Jurkat, Clone E6-1 (cell line): ENCODE results near the gene ZG16.
"Not testable (repeated sequence)": the region's sequence is repeated elsewhere in the genome, so short reads cannot be mapped to it uniquely, and the experiment has no call there.

Experiments
- DNase-seq: peaks from one replicate; pipeline ENCODE4 v3.0.0-alpha.2; 2011; ENCODE audit warnings: low read depth, low spot score
- H3K4me3 ChIP-seq: 2 replicates; pipeline ENCODE4 v1.5.1; 2011; ENCODE audit warnings: mild to moderate bottlenecking, low read length, control low read depth, moderate library complexity

Gene ZG16

GRCh38 chr16:29746518-29746917 lies 31.5 kb upstream of the ZG16 start:
- not testable (repeated sequence) for DNase-seq, H3K4me3 ChIP-seq

GRCh38 chr16:29747947-29748759 lies 29.9 kb upstream of the ZG16 start:
- no peak for DNase-seq
- no peak overlapping the region for H3K4me3 ChIP-seq

GRCh38 chr16:29748760-29749149 lies 29.3 kb upstream of the ZG16 start:
- H3K4me3 ChIP-seq, DNase-seq: not testable (repeated sequence)

- DNase-seq, result no peak
- no peak overlapping the region for H3K4me3 ChIP-seq
These were observed 24.5 kb upstream of the ZG16 start for GRCh38 chr16:29753516-29753915.

GRCh38 chr16:29756654-29757053 lies 21.4 kb upstream of the ZG16 start:
- peak; percentile 30 for DNase-seq
- no peak overlapping the region for H3K4me3 ChIP-seq

- not testable (repeated sequence) for H3K4me3 ChIP-seq, DNase-seq
These were observed 21.0 kb upstream of the ZG16 start for GRCh38 chr16:29757086-29757485.

- H3K4me3 ChIP-seq, result no peak overlapping the region
- no peak for DNase-seq
These were observed 20.0 kb upstream of the ZG16 start for GRCh38 chr16:29757950-29758466.

GRCh38 chr16:29760567-29761279 lies 17.3 kb upstream of the ZG16 start:
- no peak for DNase-seq
- no peak overlapping the region for H3K4me3 ChIP-seq

- not testable (repeated sequence) for DNase-seq, H3K4me3 ChIP-seq
These were observed 16.8 kb upstream of the ZG16 start for GRCh38 chr16:29761280-29761651.

- no peak for DNase-seq
These were observed 16.2 kb upstream of the ZG16 start for GRCh38 chr16:29761882-29762281.

GRCh38 chr16:29763326-29763725 lies 14.7 kb upstream of the ZG16 start:
- DNase-seq, result no peak
- no peak overlapping the region for H3K4me3 ChIP-seq

More at GRCh38 chr16:29761882-29762281, 16.2 kb upstream of the ZG16 start:
- H3K4me3 ChIP-seq, result no peak overlapping the region

GRCh38 chr16:29765167-29766032 lies 12.7 kb upstream of the ZG16 start:
- H3K4me3 ChIP-seq, result no peak overlapping the region
- DNase-seq, result no peak

- DNase-seq, result no peak
These were observed 11.5 kb upstream of the ZG16 start for GRCh38 chr16:29766571-29766970.

GRCh38 chr16:29767062-29767461 lies 11.0 kb upstream of the ZG16 start:
- no peak for DNase-seq
- no peak overlapping the region for H3K4me3 ChIP-seq

More at GRCh38 chr16:29766571-29766970, 11.5 kb upstream of the ZG16 start:
- no peak overlapping the region for H3K4me3 ChIP-seq

- no peak overlapping the region for H3K4me3 ChIP-seq
- no peak for DNase-seq
These were observed 8.5 kb upstream of the ZG16 start for GRCh38 chr16:29769507-29769906.

- no peak for DNase-seq
- no peak overlapping the region for H3K4me3 ChIP-seq
These were observed 7.7 kb upstream of the ZG16 start for GRCh38 chr16:29770250-29770929.

- not testable (repeated sequence) for H3K4me3 ChIP-seq, DNase-seq
These were observed 5.7 kb upstream of the ZG16 start for GRCh38 chr16:29772330-29772729.

- H3K4me3 ChIP-seq, result no peak overlapping the region
- DNase-seq, result no peak
These were observed 3.3 kb upstream of the ZG16 start for GRCh38 chr16:29774730-29775129.
